Neuronal stem cell (in vitro differentiated cells): ENCODE measurements around the gene ZFAND3.

ENCODE experiments used
- DNase-seq: peaks from one replicate; pipeline ENCODE4 v3.0.0-alpha.2; 2013; ENCODE audit warnings: low spot score
- H2AFZ ChIP-seq: one replicate; pipeline ENCODE4 v1.6.1; 2013; ENCODE audit warnings: mild to moderate bottlenecking, low read length, inconsistent platforms
- H2AK5ac ChIP-seq: 2 replicates; pipeline ENCODE4 v1.6.1; 2013; ENCODE audit warnings: low read depth, mild to moderate bottlenecking, inconsistent platforms, low read length, moderate library complexity, mixed read lengths
- H2BK120ac ChIP-seq: 2 replicates; pipeline ENCODE4 v1.6.1; 2013; ENCODE audit warnings: low read depth, mild to moderate bottlenecking, inconsistent platforms, low read length, moderate library complexity, mixed read lengths
- H2BK12ac ChIP-seq: one replicate; pipeline ENCODE4 v1.6.1; 2013; ENCODE audit warnings: low read length, inconsistent platforms
- H2BK15ac ChIP-seq: 2 replicates; pipeline ENCODE4 v1.6.1; 2013; ENCODE audit warnings: mild to moderate bottlenecking, low read length, inconsistent platforms, mixed read lengths
- H2BK5ac ChIP-seq: one replicate; pipeline ENCODE4 v1.6.1; 2013; ENCODE audit warnings: inconsistent platforms, mild to moderate bottlenecking, low read length, moderate library complexity
- H3K14ac ChIP-seq: one replicate; pipeline ENCODE4 v1.6.1; 2013; ENCODE audit warnings: low read length, inconsistent platforms
- H3K18ac ChIP-seq: 2 replicates; pipeline ENCODE4 v1.6.1; 2013; ENCODE audit warnings: low read length, inconsistent platforms
- H3K23ac ChIP-seq: 2 replicates; pipeline ENCODE4 v1.6.1; 2013; ENCODE audit warnings: low read depth, mild to moderate bottlenecking, mixed read lengths, low read length, inconsistent platforms; ENCODE audit not compliant: poor library complexity
- H3K27ac ChIP-seq: replicated peaks from 3 replicates; pipeline ENCODE4 v1.5.1; 2013; ENCODE audit warnings: low read length, inconsistent platforms
- H3K27me3 ChIP-seq, 3 experiments: 2 replicates each; pipeline ENCODE4 v1.6.1; 2013; ENCODE audit warnings: low read length in 3 of 3, mild to moderate bottlenecking in 2 of 3, inconsistent platforms in 1 of 3, low read depth in 1 of 3, mixed read lengths in 1 of 3, moderate library complexity in 1 of 3; ENCODE audit not compliant: control insufficient read depth in 3 of 3, insufficient read depth in 3 of 3
- H3K36me3 ChIP-seq, 2 donors: replicated peaks in 1 of 2; 2 replicates each; pipeline ENCODE4 v1.6.1; 2013; ENCODE audit warnings: low read length in 2 of 2; ENCODE audit not compliant: control insufficient read depth in 2 of 2, insufficient read depth in 2 of 2
- H3K4ac ChIP-seq: 2 replicates; pipeline ENCODE4 v1.6.1; 2013; ENCODE audit warnings: inconsistent platforms, mild to moderate bottlenecking, low read length, moderate library complexity
- H3K4me1 ChIP-seq, 2 donors: 1 replicate in 1 of 2; 2 replicates in 1 of 2; pipeline ENCODE4 v1.6.1; 2013; ENCODE audit warnings: low read length in 2 of 2, low read depth in 1 of 2; ENCODE audit not compliant: control insufficient read depth in 2 of 2, insufficient read depth in 1 of 2
- H3K4me2 ChIP-seq: one replicate; pipeline ENCODE4 v1.6.1; 2013; ENCODE audit warnings: mild to moderate bottlenecking, low read length, inconsistent platforms; ENCODE audit not compliant: insufficient read depth, poor library complexity, severe bottlenecking
- H3K4me3 ChIP-seq, 2 donors: 2 replicates each; pipeline ENCODE4 v1.5.1; 2013; ENCODE audit warnings: low read length in 2 of 2, mild to moderate bottlenecking in 2 of 2, inconsistent platforms in 1 of 2, moderate library complexity in 1 of 2
- H3K79me1 ChIP-seq: one replicate; pipeline ENCODE4 v1.6.1; 2013; ENCODE audit warnings: low read depth, mild to moderate bottlenecking, inconsistent platforms, low read length, moderate library complexity
- H3K9ac ChIP-seq: one replicate; pipeline ENCODE4 v1.6.1; 2013; ENCODE audit warnings: mild to moderate bottlenecking, low read depth, low read length, inconsistent platforms; ENCODE audit not compliant: poor library complexity
- H3K9me3 ChIP-seq, 2 donors: replicated peaks in 1 of 2; 2 replicates each; pipeline versions ENCODE3 to v1.6.1; 2013; ENCODE audit warnings: low read length in 2 of 2, mild to moderate bottlenecking in 2 of 2, inconsistent platforms in 1 of 2, low read depth in 1 of 2, mixed read lengths in 1 of 2, moderate library complexity in 1 of 2; ENCODE audit not compliant: control insufficient read depth in 2 of 2, insufficient read depth in 1 of 2
- H4K8ac ChIP-seq: one replicate; pipeline ENCODE4 v1.6.1; 2013; ENCODE audit warnings: low read depth, mild to moderate bottlenecking, inconsistent platforms, low read length, moderate library complexity
- H4K91ac ChIP-seq: one replicate; pipeline ENCODE4 v1.6.1; 2013; ENCODE audit warnings: low read length, low read depth, mild to moderate bottlenecking, inconsistent platforms; ENCODE audit not compliant: poor library complexity
- WGBS, 2 donors: extraction: QIAGEN DNeasy Blood & Tissue Kit; methylation state at CpG; one replicate each; pipeline ENCODE4 v1.1.7; 2013; ENCODE audit warnings: missing lambda C conversion rate in 2 of 2, mixed read lengths in 1 of 2; ENCODE audit not compliant: insufficient read length in 2 of 2, insufficient replicate concordance in 1 of 2; ENCODE audit errors: extremely low coverage in 2 of 2; 5-methylcytosine and 5-hydroxymethylcytosine counted together

The ZFAND3 gene

DNA sequence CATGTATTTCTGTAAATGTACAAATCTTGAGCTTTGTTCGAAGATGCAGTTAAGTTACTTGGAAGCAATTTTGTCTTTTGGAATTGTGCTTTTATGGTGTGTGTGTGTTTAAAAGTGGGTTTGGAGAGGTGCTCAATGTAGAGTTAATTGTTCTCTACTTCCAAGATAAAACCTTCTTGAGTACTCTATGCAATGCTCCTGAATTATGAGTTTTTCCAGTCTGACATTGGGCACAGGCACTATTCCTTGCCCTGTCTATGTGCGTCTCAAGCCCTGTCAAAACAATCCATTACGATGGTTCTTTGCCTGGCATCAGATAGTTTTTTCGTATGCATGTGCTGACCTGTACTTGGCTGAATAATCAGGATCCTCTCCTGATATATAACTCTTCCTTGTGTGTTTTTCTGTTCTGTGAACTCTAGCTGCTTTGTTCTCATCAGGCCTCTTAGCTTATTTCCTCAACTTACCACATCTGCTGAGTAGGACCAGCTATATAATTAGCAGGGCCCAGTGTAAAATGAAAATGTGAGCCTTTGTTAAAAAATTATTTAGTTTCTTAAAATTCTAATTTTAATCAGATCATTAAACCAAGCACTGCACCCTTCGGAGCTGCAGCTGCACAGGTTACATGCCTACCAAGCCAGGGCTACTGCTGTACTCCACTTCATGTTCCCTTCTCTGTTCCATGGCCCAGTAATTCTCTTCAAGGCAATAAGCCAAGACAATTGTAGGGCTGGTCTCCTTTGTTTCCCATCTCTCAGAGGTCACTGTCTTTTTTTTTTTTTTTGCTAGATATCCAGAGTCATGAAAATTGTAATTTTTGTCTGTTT, 160.1 kb downstream of the ZFAND3 start:
- no peak overlapping the region for H2AK5ac ChIP-seq
- no peak overlapping the region for H2BK12ac ChIP-seq
- no peak overlapping the region for H2BK5ac ChIP-seq
- H3K27ac ChIP-seq, result no peak overlapping the region
- peaks cover 0 to 4% of the 10 kb centered on the region in 2 donors for H3K4me1 ChIP-seq
- no peak overlapping the region for H3K23ac ChIP-seq
- no peak overlapping the region for H3K14ac ChIP-seq
- DNase-seq, result no peak
- H3K27me3 ChIP-seq, result no peaks in the 10 kb centered on the region
- H3K9me3 ChIP-seq, result peaks cover 0 to 12% of the 10 kb centered on the region in 2 donors
- no CpG with 5 or more reads among the region's 5 CpGs for WGBS, 2 donors
- no peak overlapping the region for H3K18ac ChIP-seq
- no peak overlapping the region for H2BK120ac ChIP-seq
- H3K4me2 ChIP-seq, result no peak overlapping the region
- no peak overlapping the region for H4K8ac ChIP-seq
- H3K4ac ChIP-seq, result no peak overlapping the region
- H4K91ac ChIP-seq, result no peak overlapping the region
- no peak overlapping the region for H3K4me3 ChIP-seq
- H3K9ac ChIP-seq, result no peak overlapping the region
- H2BK15ac ChIP-seq, result no peak overlapping the region
- H3K36me3 ChIP-seq, result no peaks in the 10 kb centered on the region
- no peaks in the 10 kb centered on the region for H3K79me1 ChIP-seq
- H2AFZ ChIP-seq, result no peak overlapping the region

DNA sequence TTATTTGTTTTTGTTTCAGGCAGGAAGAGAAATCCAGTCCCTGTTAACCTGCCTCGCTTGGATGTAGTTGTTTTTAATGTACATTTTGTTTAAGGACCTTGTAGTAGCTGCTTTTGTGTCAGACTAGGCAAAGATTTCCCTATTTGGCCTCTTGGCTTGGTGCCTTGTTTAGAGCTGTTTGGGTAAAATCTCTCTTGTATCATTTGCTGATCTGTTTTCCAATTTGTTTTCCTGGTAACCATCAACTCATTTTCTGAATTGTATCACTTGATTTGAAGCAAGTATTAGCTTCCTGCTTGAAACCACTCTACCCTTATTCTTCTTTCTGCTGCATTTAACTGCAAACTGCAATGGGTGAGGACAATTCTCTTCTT, 160.7 kb downstream of the ZFAND3 start:
- Histone ChIP-seq H3K9me3 (peaks cover 0 to 6% of the 10 kb centered on the region in 2 donors), H3K9ac (no peak overlapping the region), H2BK120ac (no peak overlapping the region), H3K14ac (no peak overlapping the region), H3K4ac (no peak overlapping the region), H3K18ac (no peak overlapping the region), H3K4me1 (peaks cover 0 to 4% of the 10 kb centered on the region in 2 donors), H4K8ac (no peak overlapping the region), H2BK12ac (no peak overlapping the region), H2BK5ac (no peak overlapping the region), H3K4me2 (no peak overlapping the region), H2AFZ (no peak overlapping the region), H2AK5ac (no peak overlapping the region), H3K23ac (no peak overlapping the region), H2BK15ac (no peak overlapping the region), H3K27me3 (no peaks in the 10 kb centered on the region), H3K79me1 (no peaks in the 10 kb centered on the region), H3K27ac (no peak overlapping the region), H3K4me3 (no peak overlapping the region), H3K36me3 (no peaks in the 10 kb centered on the region), H4K91ac (no peak overlapping the region)
- no peak for DNase-seq
- no CpG with 5 or more reads among the region's 1 CpG for WGBS, 2 donors

DNA sequence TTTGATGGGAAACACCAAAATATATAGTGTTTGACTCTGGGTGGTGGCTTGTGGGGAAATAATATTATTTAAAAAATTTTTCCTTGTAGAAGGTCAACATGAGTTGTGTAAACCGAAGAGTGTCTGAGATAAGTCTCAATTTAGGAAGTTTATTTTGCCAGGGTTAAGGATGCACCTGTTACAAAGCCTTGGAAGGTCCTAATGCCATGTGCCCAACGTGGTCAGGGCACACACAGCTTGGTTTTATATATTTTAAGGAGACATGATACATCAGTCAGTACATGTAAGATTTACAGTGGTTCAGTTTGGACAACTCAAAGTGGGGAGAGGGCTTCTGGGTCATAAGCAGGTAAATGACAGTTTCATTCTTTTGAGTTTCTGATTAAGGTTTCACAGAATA, 162.1 kb downstream of the ZFAND3 start:
- Histone ChIP-seq H3K4me2 (no peak overlapping the region), H3K9me3 (peaks cover 0 to 3% of the 10 kb centered on the region in 2 donors), H3K23ac (no peak overlapping the region), H4K91ac (no peak overlapping the region), H2BK12ac (no peak overlapping the region), H3K18ac (no peak overlapping the region), H3K27ac (no peak overlapping the region), H4K8ac (no peak overlapping the region), H3K36me3 (no peaks in the 10 kb centered on the region), H2BK5ac (no peak overlapping the region), H3K4ac (no peak overlapping the region), H3K14ac (no peak overlapping the region), H3K9ac (no peak overlapping the region), H2BK120ac (no peak overlapping the region), H2AK5ac (no peak overlapping the region), H3K4me3 (no peak overlapping the region), H2BK15ac (no peak overlapping the region), H2AFZ (no peak overlapping the region), H3K4me1 (peaks cover 0 to 4% of the 10 kb centered on the region in 2 donors), H3K27me3 (no peaks in the 10 kb centered on the region), H3K79me1 (no peaks in the 10 kb centered on the region)
- WGBS, 2 donors, result no CpG with 5 or more reads among the region's 2 CpGs
- no peak for DNase-seq

DNA sequence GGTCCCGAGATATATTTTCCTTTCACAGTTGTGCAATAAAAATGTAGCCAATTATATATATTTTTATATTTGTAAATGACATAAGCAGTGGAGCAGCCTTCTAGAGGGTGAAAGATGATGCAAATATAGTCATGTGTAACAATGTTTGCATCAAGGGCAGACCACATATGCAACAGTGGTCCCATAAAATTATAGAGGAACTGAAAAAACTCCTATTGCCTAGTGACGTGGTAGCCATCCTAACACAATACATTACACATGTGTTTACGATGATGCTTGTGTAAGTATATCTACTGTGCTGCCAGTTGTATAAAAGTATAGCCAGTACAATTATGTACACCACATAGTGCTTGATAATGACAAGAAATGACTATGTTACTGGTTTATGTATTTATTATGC, 162.8 kb downstream of the ZFAND3 start:
- no peak overlapping the region for H4K8ac ChIP-seq
- H2AFZ ChIP-seq, result no peak overlapping the region
- H2AK5ac ChIP-seq, result no peak overlapping the region
- H3K9me3 ChIP-seq, result no peaks in the 10 kb centered on the region
- no peaks in the 10 kb centered on the region for H3K27me3 ChIP-seq
- H3K4me2 ChIP-seq, result no peak overlapping the region
- no peaks in the 10 kb centered on the region for H3K36me3 ChIP-seq
- no peaks in the 10 kb centered on the region for H3K79me1 ChIP-seq
- H3K4me3 ChIP-seq, result no peak overlapping the region
- no peak overlapping the region for H3K18ac ChIP-seq
- no CpG with 5 or more reads among the region's 3 CpGs for WGBS, 2 donors
- H3K4me1 ChIP-seq, result peaks cover 0 to 4% of the 10 kb centered on the region in 2 donors
- no peak overlapping the region for H3K23ac ChIP-seq
- no peak overlapping the region for H2BK120ac ChIP-seq
- no peak overlapping the region for H4K91ac ChIP-seq
- no peak overlapping the region for H3K14ac ChIP-seq
- DNase-seq, result no peak
- H2BK15ac ChIP-seq, result no peak overlapping the region
- no peak overlapping the region for H3K9ac ChIP-seq
- no peak overlapping the region for H3K27ac ChIP-seq
- no peak overlapping the region for H2BK12ac ChIP-seq
- H2BK5ac ChIP-seq, result no peak overlapping the region
- H3K4ac ChIP-seq, result no peak overlapping the region
